ENCODE measurements around the gene BAX.

DNA sequence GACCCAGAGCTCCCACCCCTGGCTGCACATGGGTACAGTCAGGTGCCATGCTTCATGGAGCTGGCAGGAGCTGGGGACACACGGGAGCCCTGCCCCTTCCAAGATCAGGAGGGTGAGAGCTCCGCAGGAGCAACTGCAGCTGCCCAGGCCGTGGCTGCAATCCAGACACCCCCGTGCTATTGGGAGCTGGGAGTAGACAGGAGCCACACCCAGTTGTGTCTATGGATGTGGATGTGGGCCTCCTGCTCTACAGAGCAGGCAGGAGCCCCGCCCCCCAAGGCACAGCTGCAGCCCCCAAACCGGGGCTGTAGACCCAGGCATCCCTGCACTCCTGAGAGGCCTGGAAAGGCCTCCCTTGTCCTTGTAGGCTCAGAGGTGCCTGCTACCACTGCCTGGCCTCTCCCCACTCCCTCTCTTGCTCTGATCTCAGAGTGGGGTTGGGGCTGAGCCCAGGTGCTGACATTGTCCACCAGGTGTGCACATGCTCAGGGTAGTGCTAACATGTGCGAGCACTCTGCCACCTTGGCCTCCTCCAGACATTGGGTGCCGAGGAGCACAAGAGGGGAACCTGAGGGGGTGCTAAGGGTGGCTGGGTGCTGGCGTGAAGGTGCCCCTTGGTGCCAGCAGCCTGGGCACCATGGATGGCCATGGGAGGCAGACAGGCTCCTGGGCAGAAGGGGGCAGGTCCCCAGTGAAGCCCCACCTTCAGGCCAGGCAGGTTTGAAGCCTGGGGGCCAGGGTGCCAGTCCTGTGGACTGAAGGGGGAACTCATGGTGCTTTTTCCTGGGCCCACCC is 8.0 kb upstream of the BAX start:
- TF ChIP-seq CTCF (IDR thresholded peaks at IDR 0.05) (no peak), GTF2I (CRISPR knock-in tag; conservative IDR thresholded peaks at IDR 0.05) (no peak), ZNF121 (CRISPR knock-in tag; IDR thresholded peaks at IDR 0.05) (no peak), ZNF232 (CRISPR knock-in tag; IDR thresholded peaks at IDR 0.05) (no peak), ZNF317 (CRISPR knock-in tag; IDR thresholded peaks at IDR 0.05; ENCODE audit: borderline replicate concordance, low read depth) (no peak)
- TF ChIP-seq, protein P1, sequence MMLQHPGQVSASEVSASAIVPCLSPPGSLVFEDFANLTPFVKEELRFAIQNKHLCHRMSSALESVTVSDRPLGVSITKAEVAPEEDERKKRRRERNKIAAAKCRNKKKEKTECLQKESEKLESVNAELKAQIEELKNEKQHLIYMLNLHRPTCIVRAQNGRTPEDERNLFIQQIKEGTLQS (CRISPR knock-in tag; conservative IDR thresholded peaks at IDR 0.05): no peak
- TF ChIP-seq, protein P2, sequence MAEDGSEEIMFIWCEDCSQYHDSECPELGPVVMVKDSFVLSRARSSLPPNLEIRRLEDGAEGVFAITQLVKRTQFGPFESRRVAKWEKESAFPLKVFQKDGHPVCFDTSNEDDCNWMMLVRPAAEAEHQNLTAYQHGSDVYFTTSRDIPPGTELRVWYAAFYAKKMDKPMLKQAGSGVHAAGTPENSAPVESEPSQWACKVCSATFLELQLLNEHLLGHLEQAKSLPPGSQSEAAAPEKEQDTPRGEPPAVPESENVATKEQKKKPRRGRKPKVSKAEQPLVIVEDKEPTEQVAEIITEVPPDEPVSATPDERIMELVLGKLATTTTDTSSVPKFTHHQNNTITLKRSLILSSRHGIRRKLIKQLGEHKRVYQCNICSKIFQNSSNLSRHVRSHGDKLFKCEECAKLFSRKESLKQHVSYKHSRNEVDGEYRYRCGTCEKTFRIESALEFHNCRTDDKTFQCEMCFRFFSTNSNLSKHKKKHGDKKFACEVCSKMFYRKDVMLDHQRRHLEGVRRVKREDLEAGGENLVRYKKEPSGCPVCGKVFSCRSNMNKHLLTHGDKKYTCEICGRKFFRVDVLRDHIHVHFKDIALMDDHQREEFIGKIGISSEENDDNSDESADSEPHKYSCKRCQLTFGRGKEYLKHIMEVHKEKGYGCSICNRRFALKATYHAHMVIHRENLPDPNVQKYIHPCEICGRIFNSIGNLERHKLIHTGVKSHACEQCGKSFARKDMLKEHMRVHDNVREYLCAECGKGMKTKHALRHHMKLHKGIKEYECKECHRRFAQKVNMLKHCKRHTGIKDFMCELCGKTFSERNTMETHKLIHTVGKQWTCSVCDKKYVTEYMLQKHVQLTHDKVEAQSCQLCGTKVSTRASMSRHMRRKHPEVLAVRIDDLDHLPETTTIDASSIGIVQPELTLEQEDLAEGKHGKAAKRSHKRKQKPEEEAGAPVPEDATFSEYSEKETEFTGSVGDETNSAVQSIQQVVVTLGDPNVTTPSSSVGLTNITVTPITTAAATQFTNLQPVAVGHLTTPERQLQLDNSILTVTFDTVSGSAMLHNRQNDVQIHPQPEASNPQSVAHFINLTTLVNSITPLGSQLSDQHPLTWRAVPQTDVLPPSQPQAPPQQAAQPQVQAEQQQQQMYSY (CRISPR knock-in tag; IDR thresholded peaks at IDR 0.05): no peak
